GM19395 (cell line): ENCODE measurements around the gene ENO1.
A peak's percentile ranks its signal among the peaks of the same experiment; 100 is the strongest.
"Not testable (repeated sequence)": the region's sequence is repeated elsewhere in the genome, so short reads cannot be mapped to it uniquely, and the experiment has no call there.

ENCODE experiments used
- ATAC-seq: cut with Tn5 transposase; IDR thresholded peaks from one replicate; pipeline ENCODE4 v1.9.1; 2021; ENCODE audit warnings: mild to moderate bottlenecking, moderate library complexity; ENCODE audit not compliant: unreplicated experiment

The ENO1 gene

DNA sequence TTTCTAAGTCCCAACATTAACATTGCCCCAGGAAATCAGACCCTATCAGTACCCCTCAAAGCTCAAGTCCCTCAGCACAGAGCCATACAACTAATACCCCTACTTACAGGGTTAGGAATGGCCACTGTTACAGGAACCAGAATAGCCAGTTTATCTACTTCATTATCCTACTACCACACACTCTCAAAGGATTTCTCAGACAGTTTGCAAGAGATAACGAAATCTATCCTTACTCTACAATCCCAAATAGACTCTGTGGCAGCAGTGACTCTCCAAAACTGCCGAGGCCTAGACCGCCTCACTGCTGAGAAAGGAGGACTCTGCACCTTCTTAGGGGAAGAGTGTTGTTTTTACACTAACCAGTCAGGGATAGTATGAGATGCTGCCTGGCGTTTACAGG, 19.0 kb upstream of the ENO1 start:
- ATAC-seq: not testable (repeated sequence)

DNA sequence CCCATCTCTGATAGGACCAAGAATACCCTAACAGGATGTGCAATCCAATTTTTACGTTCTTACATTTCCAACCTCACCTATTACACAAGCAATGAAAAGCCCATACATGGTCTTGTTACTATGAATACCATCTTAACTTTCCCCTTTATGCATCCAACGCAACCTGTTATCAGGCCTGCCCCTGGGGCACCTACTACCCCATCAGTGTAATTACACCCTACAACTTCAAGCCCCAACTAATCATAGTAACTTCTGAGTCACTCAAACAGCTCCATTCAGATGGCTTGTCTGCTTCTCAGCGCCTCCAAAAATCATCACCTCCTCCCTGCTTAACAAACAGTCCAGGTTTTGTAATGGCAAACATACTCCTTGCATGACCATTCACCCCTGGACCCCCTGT, 18.3 kb upstream of the ENO1 start:
- not testable (repeated sequence) for ATAC-seq

DNA sequence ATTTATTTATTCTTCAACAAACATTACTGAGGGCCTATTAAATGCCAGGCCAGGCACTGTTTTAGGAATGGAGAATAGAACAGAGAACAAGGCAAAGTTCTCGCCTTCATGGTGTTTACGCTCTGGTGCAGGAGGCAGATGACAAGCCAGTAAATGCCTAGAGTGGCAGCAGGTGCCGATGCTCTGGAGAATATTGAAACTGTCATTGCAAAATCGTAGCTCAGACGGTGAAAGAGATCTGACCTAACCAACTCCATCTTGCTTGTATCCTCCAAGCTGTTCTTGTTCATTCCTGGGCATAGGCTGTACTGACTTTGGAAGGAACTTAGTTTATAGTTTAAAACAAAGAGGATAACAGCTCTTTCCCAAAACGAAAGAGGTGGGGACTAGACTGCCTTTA, 13.5 kb upstream of the ENO1 start:
- ATAC-seq: no peak

DNA sequence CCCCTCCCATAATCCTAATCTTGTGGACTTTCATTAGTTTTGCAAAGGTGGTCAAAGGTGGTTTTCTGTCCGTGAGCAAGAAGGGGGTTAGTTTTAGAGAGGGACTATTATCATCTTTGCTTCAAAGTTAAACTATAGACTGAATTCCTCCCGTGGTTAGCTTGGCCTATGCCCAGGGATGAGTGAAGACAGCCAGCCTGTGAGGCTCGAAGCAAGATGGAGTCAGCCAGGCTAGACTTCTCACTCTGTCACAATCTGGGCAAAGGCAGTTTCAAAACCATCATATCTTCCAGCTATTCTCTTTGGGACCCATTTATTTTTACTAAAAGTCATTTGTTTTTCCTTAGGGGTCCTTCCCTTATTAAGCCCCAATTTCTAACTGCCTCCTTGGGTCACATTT, 12.9 kb upstream of the ENO1 start:
- ATAC-seq: no peak

DNA sequence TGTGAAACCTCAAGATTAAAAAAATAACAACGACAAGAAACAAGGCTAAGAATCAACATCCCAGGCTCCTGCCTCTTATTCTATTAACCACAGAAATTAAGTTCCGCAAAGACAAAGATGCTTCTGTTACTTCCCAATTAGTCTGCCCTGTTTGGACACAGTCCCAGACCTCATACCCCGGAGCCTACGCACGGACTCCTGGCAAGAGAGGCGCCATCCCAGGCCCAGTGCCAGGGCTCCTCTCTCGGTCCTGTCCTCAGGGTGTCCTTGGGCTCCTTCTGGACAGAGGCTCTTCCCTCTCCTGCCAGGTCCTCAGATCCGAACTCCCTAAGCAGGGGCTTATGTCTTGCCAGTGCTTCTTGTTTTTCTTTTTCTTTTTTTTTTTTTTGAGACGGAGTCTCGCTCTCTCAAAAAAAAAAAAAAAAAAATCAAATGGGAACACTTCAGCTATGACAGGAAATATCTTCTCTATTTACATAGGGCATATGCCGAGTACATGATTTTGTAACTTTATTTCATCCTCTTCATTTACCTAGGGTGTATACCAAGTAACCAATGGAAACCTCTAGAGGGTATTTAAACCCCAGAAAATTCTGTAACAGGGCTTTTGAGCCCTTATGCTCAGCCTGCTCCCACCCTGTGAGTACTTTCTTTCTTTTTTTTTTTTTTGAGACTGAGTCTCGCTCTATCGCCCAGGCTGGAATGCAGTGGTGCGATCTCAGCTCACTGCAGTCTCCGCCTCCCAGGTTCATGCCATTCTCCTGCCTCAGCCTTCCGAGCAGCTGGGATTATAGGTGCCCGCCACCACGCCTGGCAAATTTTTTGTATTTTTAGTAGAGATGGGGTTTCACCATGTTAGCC, 11.7 kb upstream of the ENO1 start:
- no peak for ATAC-seq

DNA sequence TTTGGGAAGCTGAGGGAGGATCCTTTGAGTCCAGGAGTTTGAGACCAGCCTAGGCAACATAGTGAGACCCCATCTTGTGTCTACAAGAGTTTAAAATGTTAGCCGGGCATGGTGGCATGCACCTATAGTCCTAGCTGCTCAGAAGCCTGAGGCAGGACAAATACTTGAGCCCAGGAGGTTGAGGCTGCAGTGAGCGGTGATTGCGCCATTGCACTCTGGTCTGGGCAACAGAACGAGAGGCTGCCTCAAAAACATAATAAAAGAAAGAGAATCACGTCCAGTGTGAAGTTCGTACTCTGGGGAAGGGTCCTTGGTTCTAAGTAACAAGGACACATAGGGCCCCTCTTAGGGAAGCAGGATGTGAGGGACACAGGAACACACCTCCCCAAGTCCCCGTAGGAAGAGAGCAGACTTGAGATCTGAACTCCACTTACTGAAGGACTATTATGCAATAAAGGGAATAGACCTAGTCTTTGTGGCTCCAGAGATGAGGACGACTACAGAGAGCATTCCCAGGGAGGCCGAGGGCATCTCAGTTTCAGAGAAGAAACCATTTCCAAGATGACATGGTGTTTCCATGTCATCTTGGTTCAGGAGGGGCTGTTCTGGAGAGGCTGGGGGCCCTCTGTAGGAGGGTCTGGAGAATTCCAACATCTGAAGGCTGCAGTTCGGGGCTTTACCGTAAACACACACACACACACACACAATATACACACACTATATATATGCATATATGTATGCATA, 10.8 kb upstream of the ENO1 start:
- no peak for ATAC-seq

DNA sequence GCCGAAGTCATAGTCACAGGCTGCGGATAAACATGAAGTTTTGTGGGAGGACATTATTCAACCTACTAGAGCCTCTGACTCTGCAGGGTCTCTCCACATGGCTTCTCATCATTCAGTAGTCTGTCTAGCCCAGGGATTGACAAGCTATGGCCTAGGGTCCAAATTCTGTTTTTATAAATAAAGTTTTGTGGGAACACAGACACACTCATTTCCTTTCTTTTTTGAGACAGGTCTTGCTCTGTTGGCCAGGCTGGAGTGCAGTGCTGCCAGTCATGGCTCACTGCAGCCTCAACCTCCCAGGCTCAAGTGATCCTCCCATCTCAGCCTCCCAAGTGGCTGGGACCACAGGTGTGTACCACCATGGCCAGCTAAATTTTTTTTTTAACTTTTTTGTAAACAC, 8.1 kb upstream of the ENO1 start:
- ATAC-seq: no peak

DNA sequence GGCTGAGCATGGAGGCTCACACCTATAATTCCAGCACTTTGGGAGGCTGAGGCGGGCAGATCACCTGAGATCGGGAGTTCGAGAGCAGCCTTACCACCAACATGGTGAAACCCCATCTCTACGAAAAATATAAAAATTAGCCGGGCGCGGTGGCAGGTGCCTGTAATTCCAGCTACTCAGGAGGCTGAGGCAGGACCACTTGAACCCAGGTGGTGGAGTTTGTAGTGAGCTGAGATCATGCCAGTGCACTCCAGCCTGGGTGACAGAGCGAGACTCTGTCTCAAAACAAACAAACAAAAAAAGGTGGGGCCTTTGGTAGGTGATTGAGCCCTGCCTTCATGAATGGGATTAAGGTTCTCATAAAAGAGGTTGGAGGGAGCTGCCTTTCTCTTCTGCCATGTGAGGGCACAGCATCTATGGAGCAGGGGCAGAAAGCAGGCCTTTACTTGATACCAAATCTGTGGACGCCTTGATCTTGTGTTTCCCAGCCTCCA, 7.6 kb upstream of the ENO1 start:
- not testable (repeated sequence) for ATAC-seq

DNA sequence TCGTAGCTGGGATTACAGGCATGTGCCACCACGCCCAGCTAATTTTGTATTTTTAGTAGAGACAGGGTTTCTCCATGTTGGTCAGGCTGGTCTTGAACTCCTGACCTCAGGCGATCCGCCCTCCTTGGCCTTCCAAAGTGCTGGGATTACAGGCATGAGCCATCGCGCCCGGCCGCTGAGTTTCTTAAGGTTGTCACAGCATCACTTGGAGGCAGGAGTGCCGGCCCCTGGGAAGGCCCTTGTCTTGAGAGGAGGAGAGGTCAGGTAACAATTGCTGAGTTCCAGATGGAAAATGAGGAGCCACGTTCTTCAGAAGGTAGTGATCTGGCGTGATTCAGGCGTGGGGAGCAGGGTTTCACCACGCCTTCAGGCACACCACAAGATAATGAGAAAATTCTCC, 5.6 kb upstream of the ENO1 start:
- ATAC-seq: not testable (repeated sequence)

DNA sequence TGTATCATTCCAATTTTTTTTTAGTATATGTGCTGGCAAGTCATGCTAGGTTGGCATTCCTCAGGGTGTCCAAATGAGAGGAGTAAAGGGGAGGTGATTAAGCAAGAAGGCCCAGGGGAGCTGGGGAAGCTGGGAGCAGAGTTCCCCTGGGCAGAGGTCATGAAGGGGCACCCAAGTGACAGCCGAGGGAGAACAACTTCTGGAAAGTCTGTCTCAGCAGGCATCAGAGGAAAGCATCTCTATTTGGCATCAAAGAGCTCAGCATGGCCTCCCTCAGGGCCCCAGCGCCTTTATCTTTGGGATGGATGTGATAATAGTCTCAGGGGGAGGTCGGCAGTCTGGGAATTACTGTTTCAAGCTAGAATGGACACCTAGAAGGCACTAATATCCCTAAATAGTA, 5.0 kb upstream of the ENO1 start:
- ATAC-seq: no peak

DNA sequence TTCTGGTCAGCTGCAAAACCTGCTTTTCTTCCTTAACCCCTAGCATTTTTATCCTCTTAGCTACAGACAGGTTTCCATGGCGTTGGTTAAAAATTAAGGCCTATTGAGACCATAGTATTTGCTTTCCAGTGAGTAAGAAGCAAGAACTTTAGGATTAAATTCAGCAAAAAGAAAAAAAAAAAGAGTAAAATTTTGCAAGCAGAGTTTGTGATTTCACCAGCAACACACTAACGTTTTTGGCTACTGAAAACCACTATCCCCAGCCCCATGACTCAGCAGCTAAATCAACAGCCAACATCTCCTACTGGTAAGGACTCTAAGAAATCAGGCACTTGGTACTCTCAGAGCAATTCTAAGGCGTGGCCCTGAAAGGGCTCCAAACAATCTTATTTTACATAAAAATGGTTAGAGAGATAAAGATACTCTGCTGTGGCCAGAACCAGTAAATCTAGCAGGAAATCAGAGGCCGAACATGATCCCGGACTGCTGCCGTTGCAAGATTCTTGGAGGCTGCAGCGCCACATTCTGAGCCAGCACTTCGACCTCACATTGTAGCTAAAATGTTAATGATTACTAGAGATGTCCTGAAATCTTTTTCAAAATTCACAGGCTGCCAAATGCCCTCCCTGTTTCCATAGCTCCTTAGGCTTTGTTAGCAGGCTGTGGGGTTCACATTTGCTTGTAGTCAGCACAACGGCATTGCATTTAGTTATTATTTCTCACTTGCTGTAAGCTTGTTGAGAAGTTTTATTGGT, 1.6 kb upstream of the ENO1 start:
- no peak for ATAC-seq

DNA sequence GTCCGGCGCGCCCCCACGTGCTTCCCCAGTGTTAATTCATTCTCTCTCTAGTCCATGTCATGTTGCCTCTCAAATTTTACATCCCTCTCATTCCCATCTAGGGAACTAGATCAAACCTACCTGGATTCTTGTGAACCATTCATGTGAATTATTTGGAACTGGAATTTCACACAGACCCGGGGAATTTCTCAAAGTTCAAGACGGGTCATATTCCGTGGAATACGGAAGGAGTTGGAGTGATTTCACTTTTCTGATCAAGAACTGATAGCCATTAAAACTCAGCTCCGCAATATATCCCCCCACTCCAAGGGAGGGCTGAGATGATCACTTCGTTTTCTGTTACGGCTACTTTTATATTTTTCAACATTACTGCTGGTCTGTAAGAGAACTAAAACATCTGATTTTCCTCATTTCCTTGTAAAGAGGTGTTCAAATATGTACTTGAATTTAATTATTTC, 1.0 kb upstream of the ENO1 start:
- no peak for ATAC-seq

DNA sequence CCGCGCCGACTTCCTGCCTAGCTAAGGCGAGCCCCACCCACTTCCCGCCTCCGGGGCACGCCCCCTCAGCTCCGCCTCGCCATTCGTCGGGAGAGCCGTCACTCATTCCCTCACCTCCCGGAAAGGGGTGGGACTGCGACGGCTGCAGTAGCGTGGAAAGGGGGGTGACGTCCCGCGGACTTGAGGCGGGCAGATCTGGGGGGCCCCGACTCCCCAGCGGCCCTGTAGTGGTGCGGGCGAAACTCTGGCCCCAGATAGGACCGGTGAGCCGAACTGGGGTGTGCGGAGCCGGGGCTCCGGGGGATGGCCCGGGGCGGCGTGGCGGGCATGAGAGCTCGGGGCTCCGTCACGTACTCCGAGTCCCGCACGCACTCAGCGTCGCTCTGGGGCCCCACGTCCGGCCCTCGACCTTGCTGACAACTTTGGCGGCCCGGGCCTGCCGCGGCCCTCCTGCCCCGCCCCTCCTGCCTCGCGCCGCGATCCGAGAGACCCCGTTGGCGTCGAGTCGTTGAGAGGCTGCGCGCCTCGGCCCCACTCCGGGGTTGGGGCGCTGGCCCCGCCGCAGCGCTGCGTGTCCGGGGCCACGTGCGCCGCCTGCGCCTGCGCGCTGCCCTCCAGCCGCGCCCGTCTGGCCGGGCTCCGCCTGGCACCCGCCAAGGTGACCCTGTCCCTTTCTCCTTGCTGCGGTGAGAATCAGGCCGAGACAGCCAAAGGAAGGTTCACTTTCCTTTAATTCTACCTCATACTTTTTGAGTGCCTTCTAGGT, 395 bp upstream of the ENO1 start:
- peak; percentile 72 for ATAC-seq

DNA sequence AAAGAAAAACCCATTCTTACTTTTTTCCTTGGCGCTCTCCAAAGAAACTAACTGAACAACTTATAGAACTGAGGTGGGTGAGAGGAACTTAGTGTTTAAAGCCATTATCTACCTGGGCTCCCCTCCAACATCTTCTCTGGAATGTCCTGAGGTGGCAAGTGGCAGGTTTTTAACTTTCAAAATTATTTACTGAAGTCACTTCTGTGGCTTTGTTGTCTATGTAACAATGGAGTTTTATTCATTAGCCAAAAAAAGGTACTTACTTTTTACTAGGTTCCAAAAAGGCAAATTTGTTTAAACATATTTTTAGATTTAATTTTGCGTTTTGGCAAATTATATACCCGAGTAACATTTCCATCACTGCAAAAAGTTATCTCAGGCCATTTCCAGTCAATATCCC, 2.4 kb downstream of the ENO1 start:
- no peak for ATAC-seq

DNA sequence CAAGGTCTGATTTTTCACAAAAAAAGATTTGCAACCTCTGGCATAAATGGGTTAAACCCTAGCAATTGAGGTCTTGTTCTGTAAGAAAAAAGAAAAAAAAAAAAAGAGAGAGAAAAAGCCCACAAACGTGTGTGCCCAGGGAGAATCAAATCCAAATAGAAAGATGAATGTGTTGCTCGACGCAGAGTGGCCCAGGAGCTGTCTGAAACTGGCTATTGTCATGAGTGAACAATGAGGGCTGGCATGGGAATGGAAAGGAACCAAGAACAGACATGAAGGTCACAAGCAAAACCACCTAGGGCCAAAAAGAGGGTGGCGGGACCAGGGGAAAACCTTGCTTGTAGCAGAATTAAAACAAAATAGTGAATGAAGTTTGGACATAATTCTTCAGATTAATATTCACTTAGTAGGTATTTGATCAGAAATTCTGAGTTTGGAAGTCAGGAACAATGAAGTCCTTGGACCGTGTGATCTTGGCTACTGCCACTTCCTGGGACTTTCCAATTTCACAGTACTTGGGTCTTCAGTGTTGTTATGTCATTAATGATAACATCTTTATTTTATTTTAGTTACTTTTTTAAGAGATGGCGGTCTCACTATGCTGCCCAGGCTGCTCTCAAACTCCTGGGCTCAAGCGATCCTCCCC, 3.1 kb downstream of the ENO1 start:
- no peak for ATAC-seq

DNA sequence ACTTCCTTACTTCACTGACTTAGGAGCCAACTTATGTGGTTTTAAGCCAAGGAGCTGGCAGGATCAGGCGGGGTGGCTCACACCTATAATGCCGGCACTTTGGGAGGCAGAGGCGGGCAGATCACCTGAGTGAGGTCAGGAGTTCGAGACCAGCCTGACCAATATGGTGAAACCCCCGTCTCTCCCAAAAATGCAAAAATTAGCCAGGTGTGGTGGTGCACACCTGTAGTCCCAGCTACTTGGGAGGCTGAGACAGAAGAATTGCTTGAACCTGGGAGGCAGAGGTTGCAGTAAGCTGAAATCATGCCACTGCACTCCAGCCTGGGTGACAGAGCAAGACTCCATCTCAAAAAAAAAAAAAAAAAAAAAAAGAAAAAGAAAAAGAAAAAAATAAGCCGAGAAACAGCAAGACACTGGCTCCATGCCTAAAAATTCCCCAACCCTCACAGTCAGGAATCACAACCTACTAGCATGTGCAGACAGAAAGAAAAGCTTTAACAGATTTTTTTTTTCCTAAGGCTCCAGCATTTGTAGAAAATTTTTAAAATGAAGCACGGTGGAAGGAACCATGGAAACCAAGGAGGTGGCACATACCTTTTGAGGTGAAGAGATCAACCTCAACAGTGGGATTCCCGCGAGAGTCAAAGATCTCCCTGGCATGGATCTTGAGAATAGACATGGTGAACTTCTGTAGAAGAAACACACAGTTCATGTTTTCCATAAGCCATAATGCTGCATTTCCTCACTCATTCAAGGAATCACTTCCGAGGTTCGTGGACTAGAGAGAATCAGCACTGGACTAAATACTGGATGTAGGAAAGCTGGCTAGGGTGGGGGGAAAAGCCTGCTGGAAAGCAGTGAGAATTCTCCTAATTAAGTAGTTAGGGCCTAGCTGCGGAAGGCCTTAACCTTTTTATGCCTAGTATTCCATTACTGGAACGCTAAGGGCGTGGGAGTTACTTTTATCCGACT, 4.0 kb downstream of the ENO1 start:
- ATAC-seq: no peak

DNA sequence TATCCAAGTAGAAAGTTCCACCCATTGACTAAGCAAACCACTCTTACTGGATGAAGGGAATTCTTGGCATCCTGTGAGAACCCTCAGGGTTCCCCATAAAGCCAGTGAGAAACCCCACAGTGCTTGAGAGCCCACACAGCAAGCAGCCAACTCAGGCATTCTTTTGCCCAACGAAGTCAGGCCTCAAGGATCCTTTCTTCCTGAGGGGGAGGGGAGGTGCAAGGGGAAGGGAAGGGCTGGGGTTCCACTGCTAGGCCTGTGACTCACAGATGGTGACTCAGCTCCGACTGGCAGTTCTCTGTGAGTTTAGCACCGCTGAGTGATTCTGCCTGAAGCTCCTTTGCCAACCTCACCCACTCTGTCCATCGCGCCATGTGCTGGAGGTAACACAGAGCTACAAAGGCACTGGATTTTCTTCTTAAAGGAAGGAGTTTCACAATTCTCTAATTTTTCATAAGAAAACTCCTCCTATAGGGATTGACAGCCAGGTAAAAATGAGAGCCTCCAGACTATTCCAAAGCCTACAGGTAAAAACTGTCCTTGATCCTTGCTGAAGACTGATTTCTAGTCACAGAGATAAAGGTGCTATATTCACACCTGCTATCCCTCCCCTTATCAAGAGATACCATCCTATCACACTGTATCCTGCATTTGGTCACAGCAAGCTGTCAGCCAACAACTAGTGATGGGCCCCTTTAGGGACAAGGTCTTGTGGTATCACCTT, 4.8 kb downstream of the ENO1 start:
- no peak for ATAC-seq

DNA sequence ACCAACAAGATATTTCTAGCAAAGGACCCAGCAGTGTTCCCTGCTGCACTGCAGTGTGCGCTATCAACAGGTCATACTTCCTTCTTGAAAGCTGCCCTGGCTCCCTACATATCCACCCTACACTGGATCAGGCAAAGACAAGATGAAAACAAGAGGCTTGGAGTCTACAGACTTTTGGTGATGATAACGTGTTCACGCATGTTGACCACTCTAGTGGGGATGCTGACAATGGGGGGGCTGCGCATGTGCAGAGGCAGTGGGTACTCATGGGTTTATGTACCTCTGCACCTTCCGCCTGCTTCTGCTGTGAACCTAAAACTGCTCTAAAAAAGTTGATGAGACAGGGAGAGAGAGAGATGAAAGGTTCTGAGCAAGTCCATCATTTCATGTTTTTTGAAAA, 5.5 kb downstream of the ENO1 start:
- no peak for ATAC-seq
